Measurements from ENCODE around the gene NR1D2.
"Not testable (repeated sequence)": the region's sequence is repeated elsewhere in the genome, so short reads cannot be mapped to it uniquely, and the experiment has no call there.

NR1D2 gene

GRCh38 chr3:23944861-23945662, at the start of gene NR1D2:
Gene NR1D2, plus strand, starts transcription at chr3:23945286. Its CDS starts 293 bp downstream, at chr3:23945579.
- no peak for DNase-seq (ENCODE audit: low read depth)

- DNase-seq (ENCODE audit: low read depth) = no peak
These were observed 44.3 kb upstream of the NR1D2 start for GRCh38 chr3:23900744-23901143.

GRCh38 chr3:23904545-23904944, 40.5 kb upstream of the NR1D2 start:
- DNase-seq (ENCODE audit: low read depth) = no peak

GRCh38 chr3:23909341-23909740, 35.7 kb upstream of the NR1D2 start:
- DNase-seq (ENCODE audit: low read depth) = no peak

GRCh38 chr3:23911397-23911796, 33.7 kb upstream of the NR1D2 start:
- DNase-seq (ENCODE audit: low read depth) = no peak

GRCh38 chr3:23912335-23912734, 32.8 kb upstream of the NR1D2 start:
- DNase-seq (ENCODE audit: low read depth) = not testable (repeated sequence)

- no peak for DNase-seq (ENCODE audit: low read depth)
These were observed 31.9 kb upstream of the NR1D2 start for GRCh38 chr3:23913182-23913581.

GRCh38 chr3:23913873-23914743, 31.0 kb upstream of the NR1D2 start:
- DNase-seq (ENCODE audit: low read depth) = no peak

- no peak for DNase-seq (ENCODE audit: low read depth)
These were observed 29.5 kb upstream of the NR1D2 start for GRCh38 chr3:23915537-23916108.

GRCh38 chr3:23916152-23916885, 28.8 kb upstream of the NR1D2 start:
- DNase-seq (ENCODE audit: low read depth) = no peak

- DNase-seq (ENCODE audit: low read depth) = peak; percentile 95
These were observed 28.0 kb upstream of the NR1D2 start, which contains the start of the genes NKIRAS1 and RPL15 for GRCh38 chr3:23916886-23917678. Gene NKIRAS1, minus strand, starts transcription at chr3:23916990. Its CDS starts 6,086 bp downstream, at chr3:23910904. Gene RPL15, plus strand, starts transcription at chr3:23917132. Its CDS starts 728 bp downstream, at chr3:23917860.

- DNase-seq (ENCODE audit: low read depth) = not testable (repeated sequence)
These were observed 27.3 kb upstream of the NR1D2 start for GRCh38 chr3:23917679-23918303.

GRCh38 chr3:23918331-23918730, 26.8 kb upstream of the NR1D2 start:
- not testable (repeated sequence) for DNase-seq (ENCODE audit: low read depth)

- DNase-seq (ENCODE audit: low read depth) = no peak
These were observed 25.5 kb upstream of the NR1D2 start for GRCh38 chr3:23919628-23920027.

- no peak for DNase-seq (ENCODE audit: low read depth)
These were observed 24.9 kb upstream of the NR1D2 start for GRCh38 chr3:23920151-23920655.

GRCh38 chr3:23921052-23921511, 24.0 kb upstream of the NR1D2 start:
- DNase-seq (ENCODE audit: low read depth) = no peak

- DNase-seq (ENCODE audit: low read depth) = no peak
These were observed 21.3 kb upstream of the NR1D2 start for GRCh38 chr3:23923786-23924185.

GRCh38 chr3:23926246-23926645, 18.8 kb upstream of the NR1D2 start:
- no peak for DNase-seq (ENCODE audit: low read depth)

GRCh38 chr3:23926736-23927135, 18.4 kb upstream of the NR1D2 start:
- DNase-seq (ENCODE audit: low read depth) = no peak

- no peak for DNase-seq (ENCODE audit: low read depth)
These were observed 16.6 kb upstream of the NR1D2 start for GRCh38 chr3:23928524-23928923.

Data from GM04504 (cell line).